ENCODE data around the gene ZNF385B. TPM values are rescaled to one million over a fixed set of nuclear protein-coding genes. Genes with fewer than 3 reads are reported as not detected.

ZNF385B gene
- total and polyA plus RNA-seq, 12 donors = 2.0 to 15.3 (median 8.4) TPM

GRCh38 chr2:179772346-179772745, 89.1 kb downstream of the ZNF385B start:
- 85 to 100% (median 95%) methylated on average over 1 of the region's 1 CpG for WGBS, 4 donors
- H3K9me3 ChIP-seq (replicated peaks in 1 of 3) = no peaks in the 10 kb centered on the region
- intact Hi-C loops (cut with DNase I) = no loop called here
- H3K27me3 ChIP-seq = no peaks in the 10 kb centered on the region
- DNase-seq = no peak
- no peak overlapping the region for H3K4me3 ChIP-seq
- no peak overlapping the region for H3K27ac ChIP-seq
- no peaks in the 10 kb centered on the region for H3K36me3 ChIP-seq (replicated peaks in 1 of 2)
- TF ChIP-seq POLR2A (IDR thresholded peaks at IDR 0.05) (no peak), CTCF (IDR thresholded peaks at IDR 0.05) (no peak)
- no peaks in the 10 kb centered on the region for H3K4me1 ChIP-seq (replicated peaks in 1 of 2)

- no peaks in the 10 kb centered on the region for H3K36me3 ChIP-seq (replicated peaks in 1 of 2)
- no peak overlapping the region for H3K4me3 ChIP-seq
- H3K27me3 ChIP-seq = no peaks in the 10 kb centered on the region
- TF ChIP-seq CTCF (IDR thresholded peaks at IDR 0.05) (no peak), POLR2A (IDR thresholded peaks at IDR 0.05) (no peak)
- H3K9me3 ChIP-seq (replicated peaks in 1 of 3) = no peaks in the 10 kb centered on the region
- no peak overlapping the region for H3K27ac ChIP-seq
- DNase-seq = no peak
- WGBS, 4 donors = 54 to 83% (median 66%) methylated on average over 4 of the region's 4 CpGs
- intact Hi-C loops (cut with DNase I) = no loop called here
- H3K4me1 ChIP-seq (replicated peaks in 1 of 2) = no peaks in the 10 kb centered on the region
Observed at GRCh38 chr2:179771791-179772190, 89.6 kb downstream of the ZNF385B start.

- no peak for DNase-seq
- H3K4me1 ChIP-seq (replicated peaks in 1 of 2) = no peaks in the 10 kb centered on the region
- H3K27me3 ChIP-seq = no peaks in the 10 kb centered on the region
- no peak overlapping the region for H3K27ac ChIP-seq
- no peaks in the 10 kb centered on the region for H3K36me3 ChIP-seq (replicated peaks in 1 of 2)
- intact Hi-C loops (cut with DNase I) = no loop called here
- H3K4me3 ChIP-seq = no peak overlapping the region
- no peaks in the 10 kb centered on the region for H3K9me3 ChIP-seq (replicated peaks in 1 of 3)
- whole genome bisulfite sequencing, 4 donors = 67 to 83% (median 70%) methylated on average over 1 of the region's 1 CpG
- TF ChIP-seq CTCF (IDR thresholded peaks at IDR 0.05) (no peak), POLR2A (IDR thresholded peaks at IDR 0.05) (no peak)
Observed at GRCh38 chr2:179770029-179770428, 91.4 kb downstream of the ZNF385B start.

GRCh38 chr2:179769323-179769722, 92.1 kb downstream of the ZNF385B start:
- H3K4me1 ChIP-seq (replicated peaks in 1 of 2) = no peaks in the 10 kb centered on the region
- H3K9me3 ChIP-seq (replicated peaks in 1 of 3) = no peaks in the 10 kb centered on the region
- H3K27me3 ChIP-seq = no peaks in the 10 kb centered on the region
- H3K27ac ChIP-seq = no peak overlapping the region
- WGBS, 4 donors = 85 to 89% (median 86%) methylated on average over 5 to 8 of the region's 8 CpGs
- TF ChIP-seq POLR2A (IDR thresholded peaks at IDR 0.05) = no peak
- no peak for TF ChIP-seq CTCF (IDR thresholded peaks at IDR 0.05)
- intact Hi-C loops (cut with DNase I) = no loop called here
- DNase-seq = no peak
- H3K36me3 ChIP-seq (replicated peaks in 1 of 2) = no peaks in the 10 kb centered on the region
- no peak overlapping the region for H3K4me3 ChIP-seq

All from adrenal gland (tissue), 12 donors.